PFSK-1 (cell line): Measurements from ENCODE around the gene ADRM1.

Source experiments
- FOXP2 ChIP-seq: optimal IDR thresholded peaks from 2 replicates; pipeline ENCODE3; 2011; ENCODE audit warnings: borderline replicate concordance, control low read depth, inconsistent platforms; ENCODE audit not compliant: insufficient read depth; ENCODE audit errors: extremely low read length, extremely low read depth
- POLR2AphosphoS5 ChIP-seq: IDR thresholded peaks from 2 replicates; pipeline ENCODE4 v1.6.1; 2012; ENCODE audit warnings: low read depth, mild to moderate bottlenecking, control low read depth, low read length, moderate library complexity
- REST ChIP-seq, 2 experiments: IDR thresholded peaks; 2 replicates each; pipeline versions ENCODE4 v1.6.1 to v1.8.0; 2011 to 2012; ENCODE audit warnings: low read depth in 2 of 2, low read length in 2 of 2, control low read depth in 1 of 2, inconsistent platforms in 1 of 2, mild to moderate bottlenecking in 1 of 2, moderate library complexity in 1 of 2; ENCODE audit not compliant: insufficient read depth in 1 of 2
- SIN3A ChIP-seq: IDR thresholded peaks from 2 replicates; pipeline ENCODE4 v1.6.1; 2012; ENCODE audit warnings: mild to moderate bottlenecking, low read length, moderate library complexity, borderline replicate concordance; ENCODE audit not compliant: insufficient read depth
- TAF1 ChIP-seq: IDR thresholded peaks from 2 replicates; pipeline ENCODE4 v1.6.1; 2012; ENCODE audit warnings: low read length, control low read depth, borderline replicate concordance; ENCODE audit not compliant: insufficient read depth

Gene ADRM1

DNA sequence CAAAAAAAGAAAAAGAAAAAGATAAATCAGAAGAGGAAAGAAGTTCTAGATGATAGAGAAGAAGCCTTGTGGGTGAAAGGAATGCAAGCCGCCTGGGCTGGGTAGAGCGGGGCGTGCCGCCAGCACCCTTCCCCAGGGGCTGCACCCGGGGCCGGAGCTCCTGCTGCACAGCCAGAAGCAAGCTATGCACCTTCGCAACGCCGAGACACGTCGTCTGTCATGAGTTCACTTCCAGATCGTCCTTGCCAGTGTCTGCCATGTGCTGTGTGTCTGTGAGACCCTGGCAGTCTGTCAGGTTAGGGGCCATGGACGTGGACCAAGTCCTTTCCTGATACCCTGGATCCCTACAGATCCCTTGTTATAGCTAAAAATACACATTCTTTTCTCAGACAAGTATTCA, 25.5 kb upstream of the ADRM1 start:
- TF ChIP-seq TAF1 (no peak), SIN3A (no peak), POLR2AphosphoS5 (no peak), FOXP2 (no peak), REST (IDR thresholded peaks at IDR 0.05; ENCODE audit: insufficient read depth in 1 of 2, low read depth in 2 of 2, low read length in 2 of 2) (no peak)

DNA sequence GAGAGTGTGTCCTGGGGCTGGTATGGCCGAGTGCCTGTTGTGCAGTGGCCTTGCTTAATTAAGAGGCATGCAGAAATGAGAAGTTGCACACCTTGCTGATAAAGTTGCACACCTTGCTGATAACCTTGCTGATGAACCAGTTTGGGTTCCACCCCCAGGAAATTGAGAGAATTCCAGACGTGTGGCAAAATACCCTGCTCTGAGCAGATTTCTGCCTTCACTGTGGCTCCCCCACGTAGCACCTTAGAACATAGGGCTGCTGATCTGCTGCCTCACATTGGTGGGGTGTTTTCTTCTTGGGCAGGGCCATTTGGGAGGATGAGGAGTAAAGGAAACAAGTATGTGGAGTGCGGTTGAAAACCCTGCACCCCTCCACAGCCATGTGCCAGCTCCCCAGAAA, 22.5 kb upstream of the ADRM1 start:
- TF ChIP-seq TAF1: no peak
- TF ChIP-seq REST (IDR thresholded peaks at IDR 0.05; ENCODE audit: insufficient read depth in 1 of 2, low read depth in 2 of 2, low read length in 2 of 2): no peak
- TF ChIP-seq POLR2AphosphoS5: no peak
- no peak for TF ChIP-seq FOXP2
- TF ChIP-seq SIN3A: no peak

GRCh38 chr20:62281161-62281933, 21.4 kb upstream of the ADRM1 start:
- TF ChIP-seq SIN3A (no peak), TAF1 (no peak), REST (IDR thresholded peaks at IDR 0.05; ENCODE audit: insufficient read depth in 1 of 2, low read depth in 2 of 2, low read length in 2 of 2) (no peak), FOXP2 (no peak), POLR2AphosphoS5 (no peak)

- TF ChIP-seq TAF1: no peak
- TF ChIP-seq SIN3A: no peak
- no peak for TF ChIP-seq REST (IDR thresholded peaks at IDR 0.05; ENCODE audit: insufficient read depth in 1 of 2, low read depth in 2 of 2, low read length in 2 of 2)
- TF ChIP-seq FOXP2: no peak
- TF ChIP-seq POLR2AphosphoS5: no peak
Observed at GRCh38 chr20:62282103-62282502, 20.7 kb upstream of the ADRM1 start.
